Breast epithelium (tissue), 3 donors: Measurements from ENCODE around the gene PRR18.

Experiments used
- POLR2A ChIP-seq: fragments of 450-650 bp; IDR thresholded peaks from one replicate; pipeline ENCODE4 v1.6.1; 2016; ENCODE audit warnings: antibody characterized with exemption, mild to moderate bottlenecking, moderate library complexity
- TF ChIP-seq, protein P1 (sequence below), 3 donors: fragments of 450-650 bp; IDR thresholded peaks; one replicate each; pipeline ENCODE4 v1.5.1; 2016 to 2017; ENCODE audit warnings: antibody characterized with exemption in 3 of 3, mild to moderate bottlenecking in 3 of 3, moderate library complexity in 3 of 3

GRCh38 chr6:166258854-166259276, 49.3 kb downstream of the PRR18 start:
- TF ChIP-seq, protein P1, sequence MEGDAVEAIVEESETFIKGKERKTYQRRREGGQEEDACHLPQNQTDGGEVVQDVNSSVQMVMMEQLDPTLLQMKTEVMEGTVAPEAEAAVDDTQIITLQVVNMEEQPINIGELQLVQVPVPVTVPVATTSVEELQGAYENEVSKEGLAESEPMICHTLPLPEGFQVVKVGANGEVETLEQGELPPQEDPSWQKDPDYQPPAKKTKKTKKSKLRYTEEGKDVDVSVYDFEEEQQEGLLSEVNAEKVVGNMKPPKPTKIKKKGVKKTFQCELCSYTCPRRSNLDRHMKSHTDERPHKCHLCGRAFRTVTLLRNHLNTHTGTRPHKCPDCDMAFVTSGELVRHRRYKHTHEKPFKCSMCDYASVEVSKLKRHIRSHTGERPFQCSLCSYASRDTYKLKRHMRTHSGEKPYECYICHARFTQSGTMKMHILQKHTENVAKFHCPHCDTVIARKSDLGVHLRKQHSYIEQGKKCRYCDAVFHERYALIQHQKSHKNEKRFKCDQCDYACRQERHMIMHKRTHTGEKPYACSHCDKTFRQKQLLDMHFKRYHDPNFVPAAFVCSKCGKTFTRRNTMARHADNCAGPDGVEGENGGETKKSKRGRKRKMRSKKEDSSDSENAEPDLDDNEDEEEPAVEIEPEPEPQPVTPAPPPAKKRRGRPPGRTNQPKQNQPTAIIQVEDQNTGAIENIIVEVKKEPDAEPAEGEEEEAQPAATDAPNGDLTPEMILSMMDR (IDR thresholded peaks at IDR 0.05): no peak
- TF ChIP-seq POLR2A: no peak
